ENCODE results near the gene REPS2. TPM values are rescaled to one million over a fixed set of nuclear protein-coding genes. Genes with fewer than 3 reads are reported as not detected.

Gene REPS2
- total RNA-seq, 2 donors from 2014 or later: 30.7 to 46.5 TPM

DNA sequence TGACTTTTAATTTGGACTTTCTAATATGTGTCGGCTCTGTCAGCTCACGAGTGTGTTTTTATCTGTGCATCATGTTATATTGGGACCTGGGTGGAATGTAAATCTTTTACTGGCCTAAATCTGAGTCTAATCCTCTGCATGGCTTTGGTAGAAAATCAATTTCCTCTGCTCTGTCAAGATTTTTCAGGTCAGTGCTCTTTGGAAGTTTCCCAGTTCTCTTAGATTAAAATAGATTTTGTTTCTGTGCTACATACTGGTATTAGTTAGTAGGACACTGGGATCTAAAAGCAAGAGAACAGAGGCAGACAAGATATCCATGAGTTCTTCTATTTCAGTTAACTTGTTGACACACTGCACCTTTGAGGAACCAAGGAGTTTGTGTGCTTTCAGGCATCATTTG lies 39.7 kb downstream of the REPS2 start:
- 68% methylated on average over 2 of the region's 2 CpGs for WGBS
- intact Hi-C loops (cut with DNase I): loop anchor here (10.0 kb wide), 1 partner anchor 49 kb away; no protein-coding TSS in a partner anchor
- no peaks in the 10 kb centered on the region for H3K9me3 ChIP-seq
- no peak for DNase-seq (ENCODE audit: low spot score)
- H3K4me3 ChIP-seq: no peak overlapping the region
- H3K27ac ChIP-seq: no peak overlapping the region
- H3K4me1 ChIP-seq (replicated peaks): no peaks in the 10 kb centered on the region
- H3K27me3 ChIP-seq (replicated peaks; ENCODE audit: insufficient read depth): no peaks in the 10 kb centered on the region
- TF ChIP-seq POLR2A (IDR thresholded peaks at IDR 0.05): no peak
- no peak for TF ChIP-seq POLR2AphosphoS5 (IDR thresholded peaks at IDR 0.05)
- no peak for TF ChIP-seq CTCF (IDR thresholded peaks at IDR 0.05)
- no peaks in the 10 kb centered on the region for H3K36me3 ChIP-seq

- Histone ChIP-seq H3K4me3 (no peak overlapping the region), H3K36me3 (no peaks in the 10 kb centered on the region), H3K4me1 (replicated peaks) (no peaks in the 10 kb centered on the region), H3K27ac (no peak overlapping the region), H3K27me3 (replicated peaks; ENCODE audit: insufficient read depth) (no peaks in the 10 kb centered on the region), H3K9me3 (no peaks in the 10 kb centered on the region)
- no peak for TF ChIP-seq POLR2AphosphoS5 (IDR thresholded peaks at IDR 0.05)
- TF ChIP-seq POLR2A (IDR thresholded peaks at IDR 0.05): no peak
- no peak for TF ChIP-seq CTCF (IDR thresholded peaks at IDR 0.05)
- intact Hi-C loops (cut with DNase I): loop anchor here (10.0 kb wide), 1 partner anchor 45 kb away; no protein-coding TSS in a partner anchor
- DNase-seq (ENCODE audit: low spot score): no peak
These were observed 43.3 kb downstream of the REPS2 start for GRCh38 chrX:16989750-16990149.

DNA sequence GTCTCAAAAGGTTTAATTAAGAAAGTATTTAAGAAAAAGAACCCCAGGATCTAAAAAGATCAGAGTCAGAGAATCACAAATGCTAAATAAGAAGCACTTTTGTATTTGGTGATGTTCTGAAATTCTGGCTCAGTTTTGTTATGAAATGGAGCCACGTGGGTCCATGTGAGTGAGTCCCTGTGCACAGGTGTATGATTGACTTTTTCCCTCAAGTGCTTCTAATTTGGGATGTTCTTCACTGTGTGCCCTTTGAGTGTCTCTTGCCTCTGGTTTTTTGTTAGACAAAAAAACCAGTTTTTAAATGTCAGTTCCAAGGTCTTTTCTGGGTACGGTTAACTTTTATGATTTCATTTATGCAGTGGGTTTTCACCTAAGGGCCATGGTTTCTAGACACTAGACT lies 44.4 kb downstream of the REPS2 start:
- WGBS: 93% methylated on average over 2 of the region's 2 CpGs
- H3K4me3 ChIP-seq: no peak overlapping the region
- no peaks in the 10 kb centered on the region for H3K27me3 ChIP-seq (replicated peaks; ENCODE audit: insufficient read depth)
- H3K36me3 ChIP-seq: no peaks in the 10 kb centered on the region
- no peak overlapping the region for H3K27ac ChIP-seq
- H3K9me3 ChIP-seq: no peaks in the 10 kb centered on the region
- no peak for DNase-seq (ENCODE audit: low spot score)
- TF ChIP-seq POLR2A (IDR thresholded peaks at IDR 0.05): no peak
- TF ChIP-seq CTCF (IDR thresholded peaks at IDR 0.05): no peak
- no peak for TF ChIP-seq POLR2AphosphoS5 (IDR thresholded peaks at IDR 0.05)
- intact Hi-C loops (cut with DNase I): no loop called here
- no peaks in the 10 kb centered on the region for H3K4me1 ChIP-seq (replicated peaks)

GRCh38 chrX:16992445-16992844 lies 46.0 kb downstream of the REPS2 start:
- H3K36me3 ChIP-seq: no peaks in the 10 kb centered on the region
- DNase-seq (ENCODE audit: low spot score): no peak
- H3K27ac ChIP-seq: no peak overlapping the region
- H3K9me3 ChIP-seq: no peaks in the 10 kb centered on the region
- no peak for TF ChIP-seq POLR2A (IDR thresholded peaks at IDR 0.05)
- TF ChIP-seq POLR2AphosphoS5 (IDR thresholded peaks at IDR 0.05): no peak
- TF ChIP-seq CTCF (IDR thresholded peaks at IDR 0.05): no peak
- H3K4me1 ChIP-seq (replicated peaks): no peaks in the 10 kb centered on the region
- WGBS: 86% methylated on average over 3 of the region's 3 CpGs
- no peaks in the 10 kb centered on the region for H3K27me3 ChIP-seq (replicated peaks; ENCODE audit: insufficient read depth)
- H3K4me3 ChIP-seq: no peak overlapping the region
- intact Hi-C loops (cut with DNase I): no loop called here

DNA sequence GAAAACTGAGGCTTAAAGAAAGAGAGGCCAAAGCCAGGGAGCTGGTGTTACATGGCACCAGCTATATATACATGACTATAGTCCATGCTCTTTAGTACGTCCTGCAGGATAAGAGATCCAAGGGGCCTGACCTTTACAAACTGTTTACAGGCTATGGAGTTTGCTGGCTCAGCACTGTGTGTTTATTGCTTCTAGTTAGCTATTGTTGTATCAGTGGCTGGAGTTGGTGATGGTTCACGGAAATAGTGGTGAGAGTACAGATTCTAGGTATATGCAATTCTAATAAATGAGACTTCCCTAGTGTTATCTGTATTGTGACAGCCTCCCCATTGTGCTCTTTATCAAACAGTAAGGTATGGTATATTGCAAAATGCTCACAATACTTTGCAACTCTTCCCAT lies 46.5 kb downstream of the REPS2 start:
- intact Hi-C loops (cut with DNase I): no loop called here
- H3K27me3 ChIP-seq (replicated peaks; ENCODE audit: insufficient read depth): no peaks in the 10 kb centered on the region
- TF ChIP-seq POLR2AphosphoS5 (IDR thresholded peaks at IDR 0.05): no peak
- no peak for TF ChIP-seq POLR2A (IDR thresholded peaks at IDR 0.05)
- TF ChIP-seq CTCF (IDR thresholded peaks at IDR 0.05): no peak
- H3K4me3 ChIP-seq: no peak overlapping the region
- H3K4me1 ChIP-seq (replicated peaks): no peaks in the 10 kb centered on the region
- no peak overlapping the region for H3K27ac ChIP-seq
- DNase-seq (ENCODE audit: low spot score): no peak
- H3K9me3 ChIP-seq: no peaks in the 10 kb centered on the region
- WGBS: 58% methylated on average over 2 of the region's 2 CpGs
- no peaks in the 10 kb centered on the region for H3K36me3 ChIP-seq
